ENCODE data around the gene GLUD2. TPM values are rescaled to one million over a fixed set of nuclear protein-coding genes. Genes with fewer than 3 reads are reported as not detected.

Gene GLUD2
- total RNA-seq, 1 experiment from 2014 or later, result 0.22 TPM

GRCh38 chrX:121008920-121009319, 38.5 kb upstream of the GLUD2 start:
- CTCF ChIA-PET, result no interaction called here
- DNase-seq (ENCODE audit: low read depth, low spot score), result no peak
- no TSS peak for BruUV-seq (replicated peaks)
- no peaks in the 10 kb centered on the region for H3K9me2 ChIP-seq (ENCODE audit: insufficient read depth)
- no peaks in the 10 kb centered on the region for H4K20me1 ChIP-seq (ENCODE audit: insufficient read depth)
- ATAC-seq, result no peak
- H3K9ac ChIP-seq (ENCODE audit: low read length), result no peak overlapping the region
- no peaks in the 10 kb centered on the region for H3K4me1 ChIP-seq (ENCODE audit: control insufficient read depth in 1 of 2, insufficient read depth in 2 of 2, low read length in 2 of 2)
- H3K36me3 ChIP-seq (ENCODE audit: control insufficient read depth in 1 of 2, insufficient read depth in 2 of 2, low read length in 2 of 2), result no peaks in the 10 kb centered on the region
- no peak overlapping the region for H2AFZ ChIP-seq (ENCODE audit: low read depth, low read length, poor library complexity, severe bottlenecking)
- intact Hi-C loops (cut with micrococcal nuclease), result no loop called here
- RAD21 ChIA-PET (ENCODE audit: low non-redundant PET in 1 of 2, low total read pairs in 2 of 2, uncharacterized antibody in 2 of 2, unreplicated experiment in 2 of 2), result no interaction called here
- H3K27ac ChIP-seq (ENCODE audit: low read depth, low read length), result no peak overlapping the region
- no peaks in the 10 kb centered on the region for H3K79me2 ChIP-seq (ENCODE audit: insufficient read depth, low read length)
- POLR2A ChIA-PET, result no interaction called here
- H3K9me3 ChIP-seq (ENCODE audit: control insufficient read depth in 1 of 2, insufficient read depth in 1 of 2, low read depth in 1 of 2, low read length in 2 of 2), result no peaks in the 10 kb centered on the region
- no peaks in the 10 kb centered on the region for H3K27me3 ChIP-seq (ENCODE audit: insufficient read depth, low read length)
- no peak overlapping the region for H3K4me3 ChIP-seq (replicated peaks in 1 of 2; ENCODE audit: low read depth in 1 of 2, low read length in 2 of 2)
- TF ChIP-seq ATF3 (IDR thresholded peaks at IDR 0.05) (no peak), CEBPB (IDR thresholded peaks at IDR 0.05; ENCODE audit: low read depth) (no peak), EZH2 (IDR thresholded peaks at IDR 0.05) (no peak), SP1 (IDR thresholded peaks at IDR 0.05; ENCODE audit: low read depth) (no peak), SIN3A (IDR thresholded peaks at IDR 0.05; ENCODE audit: low read depth) (no peak), POLR2A (IDR thresholded peaks at IDR 0.05; ENCODE audit: borderline replicate concordance, extremely low read depth, insufficient read depth, insufficient read length) (no peak), ZNF274 (IDR thresholded peaks at IDR 0.05; ENCODE audit: low read depth, low read length) (no peak), EGR1 (IDR thresholded peaks at IDR 0.05; ENCODE audit: low read depth) (no peak), JUND (IDR thresholded peaks at IDR 0.05) (no peak), EZH2phosphoT487 (IDR thresholded peaks at IDR 0.05; ENCODE audit: borderline replicate concordance) (no peak), TCF7L2 (IDR thresholded peaks at IDR 0.05; ENCODE audit: borderline replicate concordance, extremely low read depth, insufficient read depth, insufficient read length) (no peak), ZFX (IDR thresholded peaks at IDR 0.05) (no peak), REST (IDR thresholded peaks at IDR 0.05; ENCODE audit: low read depth) (no peak), YY1 (IDR thresholded peaks at IDR 0.05; ENCODE audit: extremely low read depth, insufficient replicate concordance, low read depth, low read length) (no peak), POLR2AphosphoS5 (IDR thresholded peaks at IDR 0.05; ENCODE audit: low read depth, low read length) (no peak)
- no peak overlapping the region for H3K4me2 ChIP-seq (ENCODE audit: low read length)
